Fibroblast of mammary gland (primary cell): Measurements from ENCODE around the gene ALOX5.

Experiments
- DNase-seq: peaks from one replicate; pipeline ENCODE4 v3.0.0-alpha.2; 2010; ENCODE audit warnings: low read depth
- H3K4me3 ChIP-seq: 2 replicates; pipeline ENCODE4 v1.5.1; 2011; ENCODE audit warnings: low read depth, mild to moderate bottlenecking, low read length, moderate library complexity; ENCODE audit not compliant: control insufficient read depth
- TF ChIP-seq, protein P1 (sequence below): conservative IDR thresholded peaks from 2 replicates; pipeline ENCODE4 v1.5.1; 2011; ENCODE audit warnings: low read depth, low read length, inconsistent platforms; ENCODE audit not compliant: control insufficient read depth, insufficient read depth

ALOX5 gene

GRCh38 chr10:45488365-45488764, 114.3 kb downstream of the ALOX5 start:
- H3K4me3 ChIP-seq: no peak overlapping the region
- TF ChIP-seq, protein P1, sequence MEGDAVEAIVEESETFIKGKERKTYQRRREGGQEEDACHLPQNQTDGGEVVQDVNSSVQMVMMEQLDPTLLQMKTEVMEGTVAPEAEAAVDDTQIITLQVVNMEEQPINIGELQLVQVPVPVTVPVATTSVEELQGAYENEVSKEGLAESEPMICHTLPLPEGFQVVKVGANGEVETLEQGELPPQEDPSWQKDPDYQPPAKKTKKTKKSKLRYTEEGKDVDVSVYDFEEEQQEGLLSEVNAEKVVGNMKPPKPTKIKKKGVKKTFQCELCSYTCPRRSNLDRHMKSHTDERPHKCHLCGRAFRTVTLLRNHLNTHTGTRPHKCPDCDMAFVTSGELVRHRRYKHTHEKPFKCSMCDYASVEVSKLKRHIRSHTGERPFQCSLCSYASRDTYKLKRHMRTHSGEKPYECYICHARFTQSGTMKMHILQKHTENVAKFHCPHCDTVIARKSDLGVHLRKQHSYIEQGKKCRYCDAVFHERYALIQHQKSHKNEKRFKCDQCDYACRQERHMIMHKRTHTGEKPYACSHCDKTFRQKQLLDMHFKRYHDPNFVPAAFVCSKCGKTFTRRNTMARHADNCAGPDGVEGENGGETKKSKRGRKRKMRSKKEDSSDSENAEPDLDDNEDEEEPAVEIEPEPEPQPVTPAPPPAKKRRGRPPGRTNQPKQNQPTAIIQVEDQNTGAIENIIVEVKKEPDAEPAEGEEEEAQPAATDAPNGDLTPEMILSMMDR: no peak

GRCh38 chr10:45490277-45490676, 116.3 kb downstream of the ALOX5 start:
- H3K4me3 ChIP-seq: no peak overlapping the region
- DNase-seq: no peak
- TF ChIP-seq, protein P1: no peak

More at GRCh38 chr10:45488365-45488764, 114.3 kb downstream of the ALOX5 start:
- no peak for DNase-seq

DNA sequence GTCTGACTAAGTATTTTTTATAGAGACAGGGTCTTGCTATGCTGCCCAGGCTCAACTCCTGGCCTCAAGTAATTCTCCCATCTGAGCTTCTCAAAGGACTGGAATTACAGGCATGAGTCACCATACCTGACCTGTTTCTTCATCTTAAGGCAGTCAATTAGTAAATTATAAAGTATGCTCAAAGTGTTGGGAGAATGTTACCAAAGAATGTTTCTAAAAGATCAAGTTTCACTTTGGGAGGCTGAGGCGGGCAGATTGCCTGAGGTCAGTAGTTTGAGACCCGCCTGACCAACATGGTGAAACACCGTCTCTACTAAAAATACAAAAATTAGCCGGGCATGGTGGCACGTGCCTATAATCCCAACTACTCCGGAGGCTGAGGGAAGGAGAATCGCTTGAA, 117.0 kb downstream of the ALOX5 start:
- DNase-seq: no peak
- H3K4me3 ChIP-seq: no peak overlapping the region
- TF ChIP-seq, protein P1: no peak
